Skeletal muscle tissue (tissue), 4 donors: ENCODE data around the gene SPINK1. TPM values are rescaled to one million over a fixed set of nuclear protein-coding genes. Genes with fewer than 3 reads are reported as not detected.
"Not testable (repeated sequence)": the region's sequence is repeated elsewhere in the genome, so short reads cannot be mapped to it uniquely, and the experiment has no call there.

ENCODE experiments used
- H3K27ac ChIP-seq: one replicate; pipeline ENCODE4 v1.7.0; 2013; ENCODE audit warnings: mild to moderate bottlenecking, low read depth, low read length, inconsistent platforms
- H3K27me3 ChIP-seq, 3 donors: one replicate each; pipeline ENCODE4 v1.7.0; 2013; ENCODE audit warnings: low read length in 3 of 3; ENCODE audit not compliant: control insufficient read depth in 3 of 3, insufficient read depth in 3 of 3
- H3K36me3 ChIP-seq, 3 donors: one replicate each; pipeline ENCODE4 v1.7.0; 2013; ENCODE audit warnings: low read length in 3 of 3; ENCODE audit not compliant: control insufficient read depth in 3 of 3, insufficient read depth in 3 of 3
- H3K4me1 ChIP-seq, 3 donors: one replicate each; pipeline ENCODE4 v1.7.0; 2013; ENCODE audit warnings: low read length in 3 of 3, mild to moderate bottlenecking in 3 of 3; ENCODE audit not compliant: control insufficient read depth in 3 of 3, insufficient read depth in 3 of 3
- H3K4me3 ChIP-seq, 3 donors: one replicate each; pipeline ENCODE4 v1.7.0; 2013; ENCODE audit warnings: low read length in 3 of 3
- H3K9ac ChIP-seq, 3 donors: one replicate each; pipeline ENCODE4 v1.7.0; 2013; ENCODE audit warnings: low read length in 3 of 3, mild to moderate bottlenecking in 3 of 3, moderate library complexity in 2 of 3, low read depth in 1 of 3
- H3K9me3 ChIP-seq, 3 donors: one replicate each; pipeline ENCODE4 v1.7.0; 2013; ENCODE audit warnings: low read length in 3 of 3; ENCODE audit not compliant: control insufficient read depth in 3 of 3
- total RNA-seq: library from RNA; depleted of rRNA; stranded (reverse); fragments of >200 nt; gene quantifications from one replicate; pipeline ENCODE4 v1.2.3, GENCODE V29; 2014
- donor health status: Osteomylitis.

Gene SPINK1
- total RNA-seq, 1 donor from 2014 or later, result not detected

GRCh38 chr5:147813696-147814095 lies 17.8 kb downstream of the SPINK1 start:
- Histone ChIP-seq H3K4me3 (no peak overlapping the region), H3K4me1 (no peaks in the 10 kb centered on the region), H3K9ac (no peak overlapping the region), H3K27ac (no peak overlapping the region), H3K27me3 (no peaks in the 10 kb centered on the region), H3K9me3 (no peaks in the 10 kb centered on the region), H3K36me3 (no peaks in the 10 kb centered on the region)

GRCh38 chr5:147809830-147810666 lies 21.4 kb downstream of the SPINK1 start:
- Histone ChIP-seq H3K9me3 (no peaks in the 10 kb centered on the region), H3K36me3 (no peaks in the 10 kb centered on the region), H3K4me1 (no peaks in the 10 kb centered on the region), H3K4me3 (no peak overlapping the region), H3K9ac (no peak overlapping the region), H3K27ac (no peak overlapping the region), H3K27me3 (no peaks in the 10 kb centered on the region)

GRCh38 chr5:147805030-147805454 lies 26.4 kb downstream of the SPINK1 start:
- no peaks in the 10 kb centered on the region for H3K9me3 ChIP-seq
- H3K4me3 ChIP-seq, result no peak overlapping the region
- no peaks in the 10 kb centered on the region for H3K27me3 ChIP-seq
- H3K36me3 ChIP-seq, result no peaks in the 10 kb centered on the region
- H3K4me1 ChIP-seq, result no peaks in the 10 kb centered on the region
- no peak overlapping the region for H3K9ac ChIP-seq
- no peak overlapping the region for H3K27ac ChIP-seq

- Histone ChIP-seq H3K4me1 (no peaks in the 10 kb centered on the region), H3K4me3 (no peak overlapping the region), H3K27ac (no peak overlapping the region), H3K9me3 (no peaks in the 10 kb centered on the region), H3K27me3 (no peaks in the 10 kb centered on the region), H3K36me3 (no peaks in the 10 kb centered on the region), H3K9ac (no peak overlapping the region)
Measured at GRCh38 chr5:147804334-147804733, 27.1 kb downstream of the SPINK1 start.

- H3K4me1 ChIP-seq, result no peaks in the 10 kb centered on the region
- no peaks in the 10 kb centered on the region for H3K9me3 ChIP-seq
- no peak overlapping the region for H3K27ac ChIP-seq
- H3K36me3 ChIP-seq, result no peaks in the 10 kb centered on the region
- H3K27me3 ChIP-seq, result no peaks in the 10 kb centered on the region
- H3K4me3 ChIP-seq, result no peak overlapping the region
- H3K9ac ChIP-seq, result no peak overlapping the region
Measured at GRCh38 chr5:147803926-147804325, 27.5 kb downstream of the SPINK1 start.

GRCh38 chr5:147803161-147803560 lies 28.3 kb downstream of the SPINK1 start:
- not testable (repeated sequence) for H3K27me3 ChIP-seq, H3K27ac ChIP-seq, H3K9ac ChIP-seq, H3K36me3 ChIP-seq, H3K9me3 ChIP-seq, H3K4me1 ChIP-seq, H3K4me3 ChIP-seq

GRCh38 chr5:147801461-147801860 lies 30.0 kb downstream of the SPINK1 start:
- no peak overlapping the region for H3K4me3 ChIP-seq
- no peaks in the 10 kb centered on the region for H3K9me3 ChIP-seq
- H3K9ac ChIP-seq, result no peak overlapping the region
- H3K27ac ChIP-seq, result no peak overlapping the region
- no peaks in the 10 kb centered on the region for H3K36me3 ChIP-seq
- no peaks in the 10 kb centered on the region for H3K4me1 ChIP-seq
- no peaks in the 10 kb centered on the region for H3K27me3 ChIP-seq

- no peak overlapping the region for H3K4me3 ChIP-seq
Measured at GRCh38 chr5:147800491-147800890, 31.0 kb downstream of the SPINK1 start.

GRCh38 chr5:147796556-147797308 lies 34.7 kb downstream of the SPINK1 start:
- Histone ChIP-seq H3K9me3 (no peaks in the 10 kb centered on the region), H3K4me3 (no peak overlapping the region), H3K9ac (no peak overlapping the region)

More at GRCh38 chr5:147800491-147800890, 31.0 kb downstream of the SPINK1 start:
- H3K27ac ChIP-seq, result no peak overlapping the region
- H3K36me3 ChIP-seq, result no peaks in the 10 kb centered on the region
- H3K4me1 ChIP-seq, result no peaks in the 10 kb centered on the region
- no peaks in the 10 kb centered on the region for H3K9me3 ChIP-seq
- no peak overlapping the region for H3K9ac ChIP-seq
- no peaks in the 10 kb centered on the region for H3K27me3 ChIP-seq

GRCh38 chr5:147791181-147791580 lies 40.3 kb downstream of the SPINK1 start:
- Histone ChIP-seq H3K4me3 (no peak overlapping the region), H3K9ac (no peak overlapping the region), H3K9me3 (no peaks in the 10 kb centered on the region), H3K27ac (no peak overlapping the region), H3K4me1 (no peaks in the 10 kb centered on the region), H3K27me3 (no peaks in the 10 kb centered on the region), H3K36me3 (no peaks in the 10 kb centered on the region)

More at GRCh38 chr5:147796556-147797308, 34.7 kb downstream of the SPINK1 start:
- H3K27ac ChIP-seq, result no peak overlapping the region
- H3K4me1 ChIP-seq, result no peaks in the 10 kb centered on the region
- H3K36me3 ChIP-seq, result no peaks in the 10 kb centered on the region
- H3K27me3 ChIP-seq, result no peaks in the 10 kb centered on the region
